ENCODE measurements around the gene KLF14.
"Not testable (repeated sequence)": the region's sequence is repeated elsewhere in the genome, so short reads cannot be mapped to it uniquely, and the experiment has no call there.

The KLF14 gene

GRCh38 chr7:130695840-130696239, 38.2 kb downstream of the KLF14 start:
- peak; percentile 49 for TF ChIP-seq CTCF (IDR thresholded peaks at IDR 0.05; ENCODE audit: low read depth, low read length)

GRCh38 chr7:130692396-130692795, 41.6 kb downstream of the KLF14 start:
- H3K4me3 ChIP-seq (ENCODE audit: low read depth, low read length), result not testable (repeated sequence)

More at GRCh38 chr7:130695840-130696239, 38.2 kb downstream of the KLF14 start:
- no peak overlapping the region for H3K4me3 ChIP-seq (ENCODE audit: low read depth, low read length)

- TF ChIP-seq CTCF (IDR thresholded peaks at IDR 0.05; ENCODE audit: low read depth, low read length), result no peak
- H3K4me3 ChIP-seq (ENCODE audit: low read depth, low read length), result no peak overlapping the region
These were observed 44.3 kb downstream of the KLF14 start for GRCh38 chr7:130689683-130690082.

GRCh38 chr7:130683026-130683425, 51.0 kb downstream of the KLF14 start:
- no peak for TF ChIP-seq CTCF (IDR thresholded peaks at IDR 0.05; ENCODE audit: low read depth, low read length)
- H3K4me3 ChIP-seq (ENCODE audit: low read depth, low read length), result no peak overlapping the region
